Mesendoderm (in vitro differentiated cells): Measurements from ENCODE around the gene PELO.

Experiments
- DNase-seq: peaks from one replicate; pipeline ENCODE4 v3.0.0; 2013
- H2AK5ac ChIP-seq: 2 replicates; pipeline ENCODE4 v1.6.1; 2013; ENCODE audit warnings: low read length, inconsistent platforms
- H2BK120ac ChIP-seq: 2 replicates; pipeline ENCODE4 v1.6.1; 2013; ENCODE audit warnings: low read depth, mild to moderate bottlenecking, low read length, moderate library complexity, mixed read lengths
- H2BK15ac ChIP-seq: replicated peaks from 2 replicates; pipeline ENCODE4 v1.6.1; 2013; ENCODE audit warnings: low read depth, mild to moderate bottlenecking, moderate library complexity
- H2BK5ac ChIP-seq: 2 replicates; pipeline ENCODE4 v1.6.1; 2013; ENCODE audit warnings: low read length, inconsistent platforms
- H3K18ac ChIP-seq: 2 replicates; pipeline ENCODE4 v1.6.1; 2013; ENCODE audit warnings: mild to moderate bottlenecking, low read length, mixed read lengths
- H3K23ac ChIP-seq: one replicate; pipeline ENCODE4 v1.6.1; 2013; ENCODE audit warnings: low read length
- H3K27ac ChIP-seq: 2 replicates; pipeline ENCODE4 v1.5.1; 2013; ENCODE audit warnings: low read depth, mild to moderate bottlenecking, inconsistent platforms, low read length, moderate library complexity
- H3K27me3 ChIP-seq: 2 replicates; pipeline ENCODE4 v1.6.1; 2013; ENCODE audit warnings: low read length, control low read depth, mild to moderate bottlenecking, inconsistent platforms; ENCODE audit not compliant: insufficient read depth, poor library complexity
- H3K36me3 ChIP-seq: 2 replicates; pipeline ENCODE4 v1.6.1; 2013; ENCODE audit warnings: low read length, inconsistent platforms; ENCODE audit not compliant: control insufficient read depth, insufficient read depth
- H3K4ac ChIP-seq: one replicate; pipeline ENCODE4 v1.6.1; 2013; ENCODE audit warnings: low read depth, mild to moderate bottlenecking, low read length, moderate library complexity
- H3K4me1 ChIP-seq: 2 replicates; pipeline ENCODE4 v1.6.1; 2013; ENCODE audit warnings: low read depth, low read length, inconsistent platforms; ENCODE audit not compliant: control insufficient read depth
- H3K4me2 ChIP-seq: 2 replicates; pipeline ENCODE4 v1.6.1; 2013; ENCODE audit warnings: low read length
- H3K4me3 ChIP-seq: 2 replicates; pipeline ENCODE4 v1.5.1; 2013; ENCODE audit warnings: mild to moderate bottlenecking, low read length
- H3K56ac ChIP-seq: one replicate; pipeline ENCODE4 v1.6.1; 2013; ENCODE audit warnings: low read length
- H3K79me1 ChIP-seq: 2 replicates; pipeline ENCODE4 v1.6.1; 2013; ENCODE audit warnings: low read length, inconsistent platforms
- H3K79me2 ChIP-seq: 2 replicates; pipeline ENCODE4 v1.6.1; 2013; ENCODE audit warnings: mild to moderate bottlenecking, low read length; ENCODE audit not compliant: control insufficient read depth, insufficient read depth
- H3K9ac ChIP-seq: 2 replicates; pipeline ENCODE4 v1.6.1; 2013; ENCODE audit warnings: low read length, inconsistent platforms
- H4K5ac ChIP-seq: one replicate; pipeline ENCODE4 v1.6.1; 2013; ENCODE audit warnings: low read length
- H4K8ac ChIP-seq: one replicate; pipeline ENCODE4 v1.6.1; 2013; ENCODE audit warnings: low read depth, mild to moderate bottlenecking, control low read depth, low read length, moderate library complexity
- WGBS: extraction: QIAGEN DNeasy Blood & Tissue Kit; methylation state at CpG from one replicate; pipeline ENCODE4 v1.1.7; 2013; ENCODE audit warnings: low lambda C conversion rate, missing lambda C conversion rate; ENCODE audit not compliant: insufficient coverage; ENCODE audit errors: extremely low coverage; 5-methylcytosine and 5-hydroxymethylcytosine counted together

The PELO gene

GRCh38 chr5:52789851-52790250 is 2.1 kb downstream of the PELO start:
- no peak overlapping the region for H3K4me3 ChIP-seq
- no peak overlapping the region for H3K18ac ChIP-seq

GRCh38 chr5:52791366-52791765 is 3.6 kb downstream of the PELO start:
- Histone ChIP-seq H3K4ac (no peak overlapping the region), H2BK120ac (no peak overlapping the region), H3K36me3 (no peaks in the 10 kb centered on the region), H3K23ac (no peak overlapping the region), H3K27ac (no peak overlapping the region), H4K5ac (no peak overlapping the region), H3K27me3 (no peaks in the 10 kb centered on the region), H3K56ac (no peak overlapping the region), H2BK5ac (no peak overlapping the region), H3K9ac (no peak overlapping the region), H3K18ac (no peak overlapping the region), H3K79me1 (no peaks in the 10 kb centered on the region), H3K4me1 (peaks cover 1% of the 10 kb centered on the region), H2AK5ac (no peak overlapping the region), H3K4me3 (no peak overlapping the region), H3K4me2 (no peak overlapping the region), H4K8ac (no peak overlapping the region), H3K79me2 (no peaks in the 10 kb centered on the region), H2BK15ac (no peak overlapping the region)
- WGBS: no CpG with 5 or more reads among the region's 1 CpG
- DNase-seq: no peak

More at GRCh38 chr5:52789851-52790250, 2.1 kb downstream of the PELO start:
- H3K4me1 ChIP-seq: peaks cover 1% of the 10 kb centered on the region
- H2BK15ac ChIP-seq: no peak overlapping the region
- WGBS: no CpG with 5 or more reads among the region's 2 CpGs
- no peaks in the 10 kb centered on the region for H3K79me1 ChIP-seq
- H3K23ac ChIP-seq: no peak overlapping the region
- H3K56ac ChIP-seq: no peak overlapping the region
- no peak overlapping the region for H3K4me2 ChIP-seq
- H4K5ac ChIP-seq: no peak overlapping the region
- H3K27ac ChIP-seq: no peak overlapping the region
- H3K27me3 ChIP-seq: no peaks in the 10 kb centered on the region
- no peak overlapping the region for H4K8ac ChIP-seq
- no peak overlapping the region for H2BK120ac ChIP-seq
- no peak for DNase-seq
- no peak overlapping the region for H2BK5ac ChIP-seq
- H3K36me3 ChIP-seq: no peaks in the 10 kb centered on the region
- no peak overlapping the region for H3K9ac ChIP-seq
- no peak overlapping the region for H2AK5ac ChIP-seq
- no peaks in the 10 kb centered on the region for H3K79me2 ChIP-seq
- H3K4ac ChIP-seq: no peak overlapping the region

- Histone ChIP-seq H2BK15ac (no peak overlapping the region), H3K36me3 (no peaks in the 10 kb centered on the region), H3K27me3 (no peaks in the 10 kb centered on the region), H3K56ac (no peak overlapping the region), H2BK5ac (no peak overlapping the region), H3K27ac (no peak overlapping the region), H3K4ac (no peak overlapping the region), H3K4me1 (peaks cover 3% of the 10 kb centered on the region), H3K79me2 (no peaks in the 10 kb centered on the region), H3K4me2 (no peak overlapping the region), H3K79me1 (no peaks in the 10 kb centered on the region), H3K18ac (no peak overlapping the region), H4K8ac (no peak overlapping the region), H3K9ac (no peak overlapping the region), H3K4me3 (no peak overlapping the region), H4K5ac (no peak overlapping the region), H2BK120ac (no peak overlapping the region), H3K23ac (no peak overlapping the region), H2AK5ac (no peak overlapping the region)
- DNase-seq: no peak
- WGBS: no CpG with 5 or more reads among the region's 1 CpG
Measured at GRCh38 chr5:52794519-52794918, 6.8 kb downstream of the PELO start.

GRCh38 chr5:52796031-52796430 is 8.3 kb downstream of the PELO start:
- H3K56ac ChIP-seq: no peak overlapping the region
- no peak overlapping the region for H2AK5ac ChIP-seq
- H3K27me3 ChIP-seq: no peaks in the 10 kb centered on the region
- no peaks in the 10 kb centered on the region for H3K36me3 ChIP-seq
- peaks cover 7% of the 10 kb centered on the region for H3K79me2 ChIP-seq
- H3K18ac ChIP-seq: no peak overlapping the region
- no peak overlapping the region for H4K8ac ChIP-seq
- no peak overlapping the region for H2BK15ac ChIP-seq
- no peak overlapping the region for H3K4ac ChIP-seq
- DNase-seq: no peak
- no peak overlapping the region for H3K23ac ChIP-seq
- no peak overlapping the region for H3K9ac ChIP-seq
- no peaks in the 10 kb centered on the region for H3K79me1 ChIP-seq
- H3K4me3 ChIP-seq: no peak overlapping the region
- H3K4me2 ChIP-seq: no peak overlapping the region
- no peak overlapping the region for H4K5ac ChIP-seq
- peaks cover 3% of the 10 kb centered on the region for H3K4me1 ChIP-seq
- H2BK5ac ChIP-seq: no peak overlapping the region
- no peak overlapping the region for H3K27ac ChIP-seq
- no peak overlapping the region for H2BK120ac ChIP-seq

GRCh38 chr5:52796516-52797103 is 8.9 kb downstream of the PELO start:
- WGBS: no CpG with 5 or more reads among the region's 2 CpGs
- Histone ChIP-seq H2BK15ac (no peak overlapping the region), H3K79me2 (peaks cover 13% of the 10 kb centered on the region), H3K23ac (no peak overlapping the region), H3K4ac (no peak overlapping the region), H3K4me2 (no peak overlapping the region), H3K18ac (no peak overlapping the region), H2AK5ac (no peak overlapping the region), H4K5ac (no peak overlapping the region), H3K9ac (no peak overlapping the region), H3K27me3 (no peaks in the 10 kb centered on the region), H3K4me1 (peaks cover 3% of the 10 kb centered on the region), H3K56ac (peak overlapping the region; percentile 15), H3K4me3 (no peak overlapping the region), H3K27ac (no peak overlapping the region), H3K79me1 (peaks cover 2% of the 10 kb centered on the region), H2BK120ac (no peak overlapping the region), H4K8ac (no peak overlapping the region), H3K36me3 (no peaks in the 10 kb centered on the region), H2BK5ac (no peak overlapping the region)
- DNase-seq: no peak

- Histone ChIP-seq H3K27ac (peak overlapping the region; percentile 90), H2AK5ac (no peak overlapping the region), H3K56ac (peak overlapping the region; percentile 59), H3K79me1 (peaks cover 2% of the 10 kb centered on the region), H3K79me2 (peaks cover 23% of the 10 kb centered on the region), H3K18ac (no peak overlapping the region), H3K36me3 (no peaks in the 10 kb centered on the region), H3K27me3 (no peaks in the 10 kb centered on the region), H3K4me1 (peaks cover 3% of the 10 kb centered on the region), H2BK120ac (peak overlapping the region; percentile 39), H3K4me3 (no peak overlapping the region), H4K8ac (no peak overlapping the region), H3K4me2 (peak overlapping the region; percentile 40), H3K9ac (peak overlapping the region; percentile 46), H4K5ac (no peak overlapping the region), H2BK15ac (no peak overlapping the region), H3K4ac (peak overlapping the region; percentile 86), H2BK5ac (no peak overlapping the region), H3K23ac (no peak overlapping the region)
- no peak for DNase-seq
- no CpG with 5 or more reads among the region's 3 CpGs for WGBS
Measured at GRCh38 chr5:52798938-52799337, 11.2 kb downstream of the PELO start.
